ENCODE results near the gene AHDC1. TPM values are rescaled to one million over a fixed set of nuclear protein-coding genes. Genes with fewer than 3 reads are reported as not detected.

The AHDC1 gene
- total RNA-seq, 2 donors from 2014 or later: 54.5 to 58.3 TPM

- intact Hi-C loops (cut with DNase I): no loop called here
- DNase-seq (ENCODE audit: low spot score): peak; percentile 92
Measured at GRCh38 chr1:27528818-27529703, 74.9 kb downstream of the AHDC1 start.

- intact Hi-C loops (cut with DNase I): no loop called here
- DNase-seq (ENCODE audit: low spot score): peak; percentile 79
Measured at GRCh38 chr1:27527890-27528817, 75.8 kb downstream of the AHDC1 start.

GRCh38 chr1:27527223-27527889 is 76.6 kb downstream of the AHDC1 start:
- peak; percentile 79 for DNase-seq (ENCODE audit: low spot score)
- intact Hi-C loops (cut with DNase I): no loop called here

GRCh38 chr1:27526569-27527222 is 77.2 kb downstream of the AHDC1 start:
- intact Hi-C loops (cut with DNase I): no loop called here
- no peak for DNase-seq (ENCODE audit: low spot score)

GRCh38 chr1:27525296-27526272 is 78.4 kb downstream of the AHDC1 start:
- intact Hi-C loops (cut with DNase I): loop anchor here in 1 of 2 donors (2.0 kb wide), 1 partner anchor 25 kb away; no protein-coding TSS in a partner anchor

GRCh38 chr1:27523337-27524020 is 80.5 kb downstream of the AHDC1 start:
- no peak for DNase-seq (ENCODE audit: low spot score)
- intact Hi-C loops (cut with DNase I): loop anchor here in 1 of 2 donors (2.0 kb wide), 1 partner anchor 27 kb away; no protein-coding TSS in a partner anchor

More at GRCh38 chr1:27525296-27526272, 78.4 kb downstream of the AHDC1 start:
- DNase-seq (ENCODE audit: low spot score): peak; percentile 93

GRCh38 chr1:27522432-27523336 is 81.3 kb downstream of the AHDC1 start:
- intact Hi-C loops (cut with DNase I): no loop called here
- DNase-seq (ENCODE audit: low spot score): peak; percentile 81

GRCh38 chr1:27521861-27522431 is 82.0 kb downstream of the AHDC1 start:
- no peak for DNase-seq (ENCODE audit: low spot score)

GRCh38 chr1:27521336-27521831 is 82.6 kb downstream of the AHDC1 start:
- DNase-seq (ENCODE audit: low spot score): peak; percentile 85
- intact Hi-C loops (cut with DNase I): no loop called here

More at GRCh38 chr1:27521861-27522431, 82.0 kb downstream of the AHDC1 start:
- intact Hi-C loops (cut with DNase I): no loop called here

GRCh38 chr1:27520651-27521050 is 83.3 kb downstream of the AHDC1 start:
- no peak for DNase-seq (ENCODE audit: low spot score)
- intact Hi-C loops (cut with DNase I): no loop called here

- DNase-seq (ENCODE audit: low spot score): no peak
- intact Hi-C loops (cut with DNase I): no loop called here
Measured at GRCh38 chr1:27519331-27520258, 84.3 kb downstream of the AHDC1 start.

- intact Hi-C loops (cut with DNase I): no loop called here
- DNase-seq (ENCODE audit: low spot score): no peak
Measured at GRCh38 chr1:27518808-27519207, 85.1 kb downstream of the AHDC1 start.

GRCh38 chr1:27517907-27518718 is 85.8 kb downstream of the AHDC1 start:
- intact Hi-C loops (cut with DNase I): no loop called here
- DNase-seq (ENCODE audit: low spot score): no peak

- intact Hi-C loops (cut with DNase I): no loop called here
- DNase-seq (ENCODE audit: low spot score): no peak
Measured at GRCh38 chr1:27517301-27517700, 86.6 kb downstream of the AHDC1 start.

Measured in posterior vena cava (tissue), 2 donors.